CD4-positive, alpha-beta T cell treated with Interferon gamma for 1 hour (primary cell): Measurements from ENCODE around the gene PTPRU.
"Not testable (repeated sequence)": the region's sequence is repeated elsewhere in the genome, so short reads cannot be mapped to it uniquely, and the experiment has no call there.

Source experiments
- DNase-seq: peaks from one replicate; pipeline ENCODE4 v3.0.0-alpha.2; 2020

Gene PTPRU

GRCh38 chr1:29297450-29297849 is 61.1 kb downstream of the PTPRU start:
- no peak for DNase-seq

GRCh38 chr1:29298246-29298645 is 61.9 kb downstream of the PTPRU start:
- no peak for DNase-seq

GRCh38 chr1:29299446-29299845 is 63.1 kb downstream of the PTPRU start:
- DNase-seq: no peak

- DNase-seq: not testable (repeated sequence)
These were observed 65.4 kb downstream of the PTPRU start for GRCh38 chr1:29301732-29302131.

- no peak for DNase-seq
These were observed 67.1 kb downstream of the PTPRU start for GRCh38 chr1:29303201-29304024.

- no peak for DNase-seq
These were observed 67.8 kb downstream of the PTPRU start for GRCh38 chr1:29304025-29304684.

GRCh38 chr1:29305943-29306342 is 69.6 kb downstream of the PTPRU start:
- no peak for DNase-seq

- no peak for DNase-seq
These were observed 70.3 kb downstream of the PTPRU start for GRCh38 chr1:29306471-29307140.

- no peak for DNase-seq
These were observed 72.8 kb downstream of the PTPRU start for GRCh38 chr1:29309075-29309474.

- no peak for DNase-seq
These were observed 73.3 kb downstream of the PTPRU start for GRCh38 chr1:29309621-29310020.

- no peak for DNase-seq
These were observed 74.4 kb downstream of the PTPRU start for GRCh38 chr1:29310616-29311180.

- DNase-seq: no peak
These were observed 75.2 kb downstream of the PTPRU start for GRCh38 chr1:29311352-29312030.

GRCh38 chr1:29312469-29313461 is 76.4 kb downstream of the PTPRU start:
- DNase-seq: no peak

GRCh38 chr1:29314685-29315084 is 78.4 kb downstream of the PTPRU start:
- DNase-seq: not testable (repeated sequence)

- no peak for DNase-seq
These were observed 78.9 kb downstream of the PTPRU start for GRCh38 chr1:29315262-29315661.

- DNase-seq: no peak
These were observed 79.6 kb downstream of the PTPRU start for GRCh38 chr1:29315876-29316275.

GRCh38 chr1:29317063-29317915 is 81.0 kb downstream of the PTPRU start:
- DNase-seq: no peak

GRCh38 chr1:29317916-29318530 is 81.7 kb downstream of the PTPRU start:
- DNase-seq: no peak

- DNase-seq: no peak
These were observed 82.4 kb downstream of the PTPRU start for GRCh38 chr1:29318724-29319123.
